HUES64 (cell line): ENCODE data around the gene KLHL25.

Source experiments
- H3K27ac ChIP-seq: 2 replicates; pipeline ENCODE4 v1.7.0; 2013; ENCODE audit warnings: low read depth, low read length, inconsistent platforms
- H3K27me3 ChIP-seq: 2 replicates; pipeline ENCODE4 v1.6.1; 2013; ENCODE audit warnings: mild to moderate bottlenecking, low read length; ENCODE audit not compliant: insufficient read depth
- H3K36me3 ChIP-seq: 2 replicates; pipeline ENCODE4 v1.6.1; 2013; ENCODE audit warnings: mild to moderate bottlenecking, low read length; ENCODE audit not compliant: insufficient read depth
- H3K4me1 ChIP-seq: 2 replicates; pipeline ENCODE4 v1.6.1; 2013; ENCODE audit warnings: mild to moderate bottlenecking, low read length, moderate library complexity; ENCODE audit not compliant: insufficient read depth
- H3K4me3 ChIP-seq: 2 replicates; pipeline ENCODE4 v1.5.1; 2013; ENCODE audit warnings: mild to moderate bottlenecking, low read length, moderate library complexity
- H3K9ac ChIP-seq: 2 replicates; pipeline ENCODE4 v1.6.1; 2013; ENCODE audit warnings: mild to moderate bottlenecking, low read depth, low read length
- H3K9me3 ChIP-seq: 2 replicates; pipeline ENCODE4 v1.6.1; 2013; ENCODE audit warnings: low read depth, low read length; ENCODE audit not compliant: insufficient read depth
- WGBS: fragments of 150-250, 120-280 bp; methylation state at CpG from one replicate; pipeline ENCODE4 v1.1.7; 2013; ENCODE audit warnings: missing lambda C conversion rate; 5-methylcytosine and 5-hydroxymethylcytosine counted together

KLHL25 gene

GRCh38 chr15:85785887-85786780, 8.6 kb downstream of the KLHL25 start:
- no peaks in the 10 kb centered on the region for H3K9me3 ChIP-seq

GRCh38 chr15:85782064-85782463, 12.7 kb downstream of the KLHL25 start:
- H3K36me3 ChIP-seq: no peaks in the 10 kb centered on the region
- no peak overlapping the region for H3K9ac ChIP-seq
- H3K27ac ChIP-seq: no peak overlapping the region
- WGBS: 95% methylated on average over 6 of the region's 6 CpGs
- H3K27me3 ChIP-seq: no peaks in the 10 kb centered on the region
- H3K4me3 ChIP-seq: no peak overlapping the region
- H3K9me3 ChIP-seq: no peaks in the 10 kb centered on the region
- peaks cover 17% of the 10 kb centered on the region for H3K4me1 ChIP-seq

More at GRCh38 chr15:85785887-85786780, 8.6 kb downstream of the KLHL25 start:
- H3K27me3 ChIP-seq: no peaks in the 10 kb centered on the region
- H3K4me3 ChIP-seq: no peak overlapping the region
- peaks cover 2% of the 10 kb centered on the region; the same call in 1 of the 2 replicates for H3K36me3 ChIP-seq
- H3K4me1 ChIP-seq: peaks cover 26% of the 10 kb centered on the region
- H3K9ac ChIP-seq: no peak overlapping the region
- H3K27ac ChIP-seq: no peak overlapping the region
- 67% methylated on average over 10 of the region's 10 CpGs for WGBS

DNA sequence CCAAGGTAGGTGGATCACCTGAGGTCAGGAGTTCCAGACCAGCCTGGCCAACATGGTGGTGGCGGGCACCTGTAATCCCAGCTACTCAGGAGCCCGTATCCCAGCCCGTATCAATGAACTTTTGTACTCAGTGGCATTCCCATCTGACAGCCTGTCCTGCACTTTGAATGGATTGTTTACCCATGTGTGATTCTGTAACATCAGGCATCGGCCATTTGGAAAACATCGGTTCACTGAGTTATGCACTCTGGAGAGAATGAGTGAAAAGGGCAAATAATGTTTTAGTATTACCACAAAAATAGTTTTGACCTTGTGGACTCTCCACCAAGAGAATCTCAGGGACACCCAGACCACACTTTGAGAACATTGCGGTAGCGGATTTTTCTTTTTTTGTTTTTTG, 13.6 kb downstream of the KLHL25 start:
- peaks cover 10% of the 10 kb centered on the region for H3K4me1 ChIP-seq
- H3K27ac ChIP-seq: no peak overlapping the region
- no peaks in the 10 kb centered on the region for H3K27me3 ChIP-seq
- no peaks in the 10 kb centered on the region for H3K9me3 ChIP-seq
- no peaks in the 10 kb centered on the region for H3K36me3 ChIP-seq
- 94% methylated on average over 7 of the region's 7 CpGs for WGBS
- no peak overlapping the region for H3K9ac ChIP-seq
- H3K4me3 ChIP-seq: no peak overlapping the region

DNA sequence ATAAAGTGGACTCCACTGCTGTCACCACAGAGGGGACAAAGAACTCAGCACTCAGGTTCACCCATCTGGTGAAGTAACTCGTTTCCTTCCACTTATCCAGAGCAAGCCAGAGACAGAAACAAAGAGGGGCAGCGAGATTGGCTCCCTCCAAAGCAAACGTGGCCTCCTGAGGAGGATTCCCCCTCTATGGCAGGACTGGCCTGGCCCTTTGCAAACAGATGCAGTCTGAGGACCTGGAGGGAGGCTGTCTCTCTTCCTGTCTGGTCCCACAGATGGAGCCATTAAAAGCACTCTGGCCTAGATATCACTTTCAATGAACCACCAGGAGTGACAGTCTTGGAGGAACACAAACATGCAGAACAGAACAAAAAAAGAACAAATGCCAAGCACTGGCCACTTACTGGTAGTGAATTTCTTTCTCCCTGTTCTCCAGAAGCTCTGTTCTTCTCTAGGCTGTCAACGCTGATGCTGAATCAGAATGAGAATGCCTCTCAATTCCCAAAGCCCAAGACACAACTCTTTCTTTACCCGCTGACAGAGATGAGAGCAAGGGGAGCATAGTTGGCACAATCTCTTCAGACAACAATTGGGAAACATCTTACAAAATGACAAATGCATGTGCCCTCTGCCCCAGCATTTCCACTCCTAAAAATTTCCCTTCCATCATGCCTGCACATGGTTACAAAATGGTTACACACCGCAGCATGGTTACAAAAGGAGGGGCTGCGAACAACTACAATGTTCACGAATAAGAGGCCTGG, 14.3 kb downstream of the KLHL25 start:
- 84% methylated on average over 8 of the region's 8 CpGs for WGBS
- no peak overlapping the region for H3K27ac ChIP-seq
- no peak overlapping the region for H3K9ac ChIP-seq
- peaks cover 3% of the 10 kb centered on the region; the same call in 1 of the 2 replicates for H3K4me1 ChIP-seq
- no peaks in the 10 kb centered on the region for H3K9me3 ChIP-seq
- no peak overlapping the region for H3K4me3 ChIP-seq
- no peaks in the 10 kb centered on the region for H3K36me3 ChIP-seq
- H3K27me3 ChIP-seq: no peaks in the 10 kb centered on the region

- WGBS: 100% methylated on average over 1 of the region's 1 CpG
- no peak overlapping the region for H3K9ac ChIP-seq
- H3K9me3 ChIP-seq: no peaks in the 10 kb centered on the region
- H3K27me3 ChIP-seq: no peaks in the 10 kb centered on the region
- no peak overlapping the region for H3K4me3 ChIP-seq
- no peaks in the 10 kb centered on the region for H3K4me1 ChIP-seq
- H3K36me3 ChIP-seq: no peaks in the 10 kb centered on the region
- no peak overlapping the region for H3K27ac ChIP-seq
Measured at GRCh38 chr15:85779249-85779648, 15.5 kb downstream of the KLHL25 start.

DNA sequence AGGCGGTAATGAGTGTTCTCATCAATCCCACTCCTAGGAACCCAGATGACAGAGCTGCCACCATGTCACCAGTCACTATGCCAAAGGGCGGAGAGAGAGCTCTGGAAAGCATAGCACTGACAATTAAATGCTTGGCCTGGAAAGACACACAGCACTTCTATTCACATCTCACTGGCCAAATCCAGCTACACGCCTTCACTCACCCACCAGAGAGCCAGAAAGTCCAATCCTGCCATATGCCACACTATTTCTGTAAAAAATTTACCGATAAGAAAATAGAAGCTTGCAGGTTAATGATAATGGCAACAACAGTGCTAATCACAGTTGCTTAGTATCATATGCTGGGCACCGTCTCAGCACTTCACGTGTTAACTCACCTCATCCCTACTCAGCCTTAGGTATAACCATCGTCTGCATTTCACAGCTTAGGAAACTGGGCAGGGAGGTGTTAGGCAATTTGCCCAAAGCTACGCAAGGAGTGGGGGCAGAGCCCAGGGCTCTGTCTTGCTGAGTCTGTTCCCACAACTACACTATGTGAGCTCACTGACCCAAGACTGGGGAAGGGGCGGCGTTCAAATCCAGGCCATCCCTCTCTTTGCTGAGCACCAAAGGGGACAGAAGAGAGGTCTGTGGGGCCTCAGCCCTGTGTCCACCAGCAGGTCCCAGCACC, 16.5 kb downstream of the KLHL25 start:
- no peaks in the 10 kb centered on the region for H3K4me1 ChIP-seq
- H3K36me3 ChIP-seq: no peaks in the 10 kb centered on the region
- H3K9ac ChIP-seq: no peak overlapping the region
- H3K4me3 ChIP-seq: no peak overlapping the region
- no peaks in the 10 kb centered on the region for H3K9me3 ChIP-seq
- H3K27ac ChIP-seq: no peak overlapping the region
- 94% methylated on average over 10 of the region's 10 CpGs for WGBS
- no peaks in the 10 kb centered on the region for H3K27me3 ChIP-seq

- H3K4me1 ChIP-seq: no peaks in the 10 kb centered on the region
- H3K27me3 ChIP-seq: no peaks in the 10 kb centered on the region
- H3K9ac ChIP-seq: no peak overlapping the region
- no peaks in the 10 kb centered on the region for H3K36me3 ChIP-seq
- H3K9me3 ChIP-seq: no peaks in the 10 kb centered on the region
- no peak overlapping the region for H3K4me3 ChIP-seq
- H3K27ac ChIP-seq: no peak overlapping the region
- 92% methylated on average over 18 of the region's 18 CpGs for WGBS
Measured at GRCh38 chr15:85777250-85778106, 17.2 kb downstream of the KLHL25 start.

GRCh38 chr15:85773970-85774369, 20.8 kb downstream of the KLHL25 start:
- H3K4me3 ChIP-seq: no peak overlapping the region

DNA sequence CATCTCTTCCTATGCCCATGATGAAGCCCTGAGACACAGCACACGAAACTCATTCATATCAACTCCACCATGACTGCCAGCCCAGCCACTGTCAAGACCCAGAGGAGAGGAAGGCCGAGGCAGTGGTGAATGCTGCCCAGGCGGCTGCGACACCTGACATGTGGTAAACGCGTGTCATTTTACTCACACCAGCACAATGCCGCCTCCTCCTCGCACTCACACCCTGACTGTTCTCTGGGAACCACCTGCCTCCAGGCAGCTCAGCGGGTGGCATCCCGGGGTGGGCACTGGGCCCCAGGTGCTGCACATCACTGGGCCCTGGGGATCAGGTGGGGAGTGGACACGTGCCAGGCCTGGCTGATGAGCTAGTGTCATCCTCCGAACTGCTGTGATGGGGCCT, 21.5 kb downstream of the KLHL25 start:
- H3K4me3 ChIP-seq: no peak overlapping the region
- H3K27ac ChIP-seq: no peak overlapping the region
- no peaks in the 10 kb centered on the region for H3K27me3 ChIP-seq
- WGBS: 95% methylated on average over 12 of the region's 12 CpGs
- peaks cover 10% of the 10 kb centered on the region; the same call in 1 of the 2 replicates for H3K36me3 ChIP-seq
- 0 out of 2 replicates have a peak, but pooled peaks cover 4% of the 10 kb centered on the region for H3K4me1 ChIP-seq
- H3K9me3 ChIP-seq: no peaks in the 10 kb centered on the region
- no peak overlapping the region for H3K9ac ChIP-seq

More at GRCh38 chr15:85773970-85774369, 20.8 kb downstream of the KLHL25 start:
- H3K9me3 ChIP-seq: no peaks in the 10 kb centered on the region
- no peaks in the 10 kb centered on the region for H3K27me3 ChIP-seq
- H3K27ac ChIP-seq: no peak overlapping the region
- H3K9ac ChIP-seq: no peak overlapping the region
- 89% methylated on average over 10 of the region's 10 CpGs for WGBS
- H3K4me1 ChIP-seq: 0 out of 2 replicates have a peak, but pooled peaks cover 4% of the 10 kb centered on the region
- H3K36me3 ChIP-seq: peaks cover 3% of the 10 kb centered on the region; the same call in 1 of the 2 replicates

GRCh38 chr15:85772668-85773067, 22.1 kb downstream of the KLHL25 start:
- Histone ChIP-seq H3K27me3 (no peaks in the 10 kb centered on the region), H3K27ac (no peak overlapping the region)
- 93% methylated on average over 9 of the region's 9 CpGs for WGBS

More at GRCh38 chr15:85772668-85773067, 22.1 kb downstream of the KLHL25 start:
- Histone ChIP-seq H3K9ac (no peak overlapping the region), H3K9me3 (no peaks in the 10 kb centered on the region), H3K4me3 (no peak overlapping the region), H3K36me3 (peaks cover 15% of the 10 kb centered on the region; the same call in 1 of the 2 replicates), H3K4me1 (0 out of 2 replicates have a peak, but pooled peaks cover 4% of the 10 kb centered on the region)
